ENCODE data around the gene DPF3.

DNA sequence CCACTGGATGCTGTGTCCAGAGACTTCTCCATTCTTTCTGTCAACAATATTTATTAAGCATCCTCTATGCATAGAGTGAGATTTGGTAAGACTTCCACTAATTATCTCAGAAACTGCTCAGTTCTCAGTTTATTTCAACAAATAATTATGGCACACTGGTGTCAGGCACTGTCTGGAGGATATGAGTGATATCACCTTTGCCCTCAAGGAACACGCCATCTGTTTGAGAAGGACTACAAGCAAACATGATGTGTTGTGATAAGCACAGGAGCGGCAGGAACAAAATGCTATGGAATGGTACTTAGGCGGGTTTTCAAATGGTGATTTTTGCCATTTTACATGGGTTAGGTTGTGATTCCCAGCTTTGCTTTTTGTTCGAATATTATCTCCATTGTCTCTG is 229.2 kb downstream of the DPF3 start:
- TF ChIP-seq, protein P1, sequence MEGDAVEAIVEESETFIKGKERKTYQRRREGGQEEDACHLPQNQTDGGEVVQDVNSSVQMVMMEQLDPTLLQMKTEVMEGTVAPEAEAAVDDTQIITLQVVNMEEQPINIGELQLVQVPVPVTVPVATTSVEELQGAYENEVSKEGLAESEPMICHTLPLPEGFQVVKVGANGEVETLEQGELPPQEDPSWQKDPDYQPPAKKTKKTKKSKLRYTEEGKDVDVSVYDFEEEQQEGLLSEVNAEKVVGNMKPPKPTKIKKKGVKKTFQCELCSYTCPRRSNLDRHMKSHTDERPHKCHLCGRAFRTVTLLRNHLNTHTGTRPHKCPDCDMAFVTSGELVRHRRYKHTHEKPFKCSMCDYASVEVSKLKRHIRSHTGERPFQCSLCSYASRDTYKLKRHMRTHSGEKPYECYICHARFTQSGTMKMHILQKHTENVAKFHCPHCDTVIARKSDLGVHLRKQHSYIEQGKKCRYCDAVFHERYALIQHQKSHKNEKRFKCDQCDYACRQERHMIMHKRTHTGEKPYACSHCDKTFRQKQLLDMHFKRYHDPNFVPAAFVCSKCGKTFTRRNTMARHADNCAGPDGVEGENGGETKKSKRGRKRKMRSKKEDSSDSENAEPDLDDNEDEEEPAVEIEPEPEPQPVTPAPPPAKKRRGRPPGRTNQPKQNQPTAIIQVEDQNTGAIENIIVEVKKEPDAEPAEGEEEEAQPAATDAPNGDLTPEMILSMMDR (IDR thresholded peaks at IDR 0.05; ENCODE audit: low read depth, low read length, poor library complexity, severe bottlenecking): no peak
- no peak for TF ChIP-seq EZH2phosphoT487 (IDR thresholded peaks at IDR 0.05; ENCODE audit: borderline replicate concordance, low read length)
